Neural cell (in vitro differentiated cells): ENCODE results near the gene RPRML. TPM values are rescaled to one million over a fixed set of nuclear protein-coding genes. Genes with fewer than 3 reads are reported as not detected.

Experiments
- H2AFZ ChIP-seq: fragments of 200-600, 300-800 bp; sonication (generic), shearing (Covaris generic); 2 replicates; pipeline ENCODE4 v1.6.0; 2014; ENCODE audit warnings: low read depth, mild to moderate bottlenecking, antibody characterized with exemption, low read length, moderate library complexity
- H3F3A ChIP-seq: fragments of 200-600 bp; shearing (Covaris generic); 2 replicates; pipeline ENCODE4 v1.6.1; 2016; ENCODE audit warnings: mild to moderate bottlenecking, moderate library complexity, mixed read lengths, antibody characterized with exemption, low read length; ENCODE audit not compliant: insufficient read depth, poor library complexity, severe bottlenecking
- H3K27ac ChIP-seq: fragments of 200-600, 300-800 bp; sonication (generic), shearing (Covaris generic); 2 replicates; pipeline ENCODE4 v1.5.1; 2014; ENCODE audit warnings: mild to moderate bottlenecking, low read length, moderate library complexity
- H3K27me3 ChIP-seq: fragments of 300-800, 200-600 bp; sonication (generic), shearing (Covaris generic); 2 replicates; pipeline ENCODE4 v1.6.0; 2014; ENCODE audit warnings: mild to moderate bottlenecking, low read depth, low read length, moderate library complexity; ENCODE audit not compliant: insufficient read depth
- H3K36me3 ChIP-seq: fragments of 300-800, 200-600 bp; sonication (generic), shearing (Covaris generic); 2 replicates; pipeline ENCODE4 v1.5.1; 2014; ENCODE audit warnings: mild to moderate bottlenecking, antibody characterized with exemption, low read length, moderate library complexity; ENCODE audit not compliant: insufficient read depth
- H3K4me2 ChIP-seq: fragments of 300-800, 200-600 bp; sonication (generic), shearing (Covaris generic); 2 replicates; pipeline ENCODE4 v1.6.0; 2014; ENCODE audit warnings: mild to moderate bottlenecking, low read length
- H3K4me3 ChIP-seq: fragments of 300-800, 200-600 bp; sonication (generic), shearing (Covaris generic); 2 replicates; pipeline ENCODE4 v1.5.1; 2014; ENCODE audit warnings: mild to moderate bottlenecking, low read length, moderate library complexity
- H3K79me2 ChIP-seq: fragments of 200-600 bp; shearing (Covaris generic); replicated peaks from 2 replicates; pipeline ENCODE4 v1.6.0; 2014; ENCODE audit warnings: mild to moderate bottlenecking, low read length, moderate library complexity; ENCODE audit not compliant: insufficient read depth
- H3K9ac ChIP-seq: fragments of 300-800, 200-600 bp; sonication (generic), shearing (Covaris generic); 2 replicates; pipeline ENCODE4 v1.6.1; 2016; ENCODE audit warnings: mild to moderate bottlenecking, low read length, mixed read lengths
- H3K9me2 ChIP-seq: fragments of 200-600 bp; shearing (Covaris generic); 2 replicates; pipeline ENCODE4 v1.6.1; 2016; ENCODE audit warnings: mild to moderate bottlenecking, low read length, mixed read lengths; ENCODE audit not compliant: insufficient read depth
- H3K9me3 ChIP-seq: fragments of 200-600, 300-800 bp; sonication (generic), shearing (Covaris generic); 2 replicates; pipeline ENCODE4 v1.6.1; 2016; ENCODE audit warnings: mild to moderate bottlenecking, mixed run types, low read length, moderate library complexity, mixed read lengths
- H4K20me1 ChIP-seq: fragments of 200-600 bp; shearing (Covaris generic); 2 replicates; pipeline ENCODE4 v1.6.1; 2016; ENCODE audit warnings: mild to moderate bottlenecking, mixed run types; ENCODE audit not compliant: insufficient read depth
- EP300 ChIP-seq: fragments of 450-650 bp; conservative IDR thresholded peaks from 2 replicates; pipeline ENCODE4 v1.6.1; 2014; ENCODE audit warnings: antibody characterized with exemption, mild to moderate bottlenecking, moderate library complexity; ENCODE audit not compliant: poor library complexity, severe bottlenecking
- EZH2 ChIP-seq: fragments of 200-600, 300-800 bp; shearing (Covaris generic), sonication (generic); IDR thresholded peaks from 2 replicates; pipeline ENCODE4 v1.6.1; 2014; ENCODE audit warnings: antibody characterized with exemption, low read length, borderline replicate concordance, mild to moderate bottlenecking; ENCODE audit not compliant: insufficient read depth, poor library complexity, severe bottlenecking
- MXI1 ChIP-seq: fragments of 450-650 bp; conservative IDR thresholded peaks from 2 replicates; pipeline ENCODE4 v1.6.1; 2014; ENCODE audit warnings: antibody characterized with exemption, mild to moderate bottlenecking; ENCODE audit not compliant: poor library complexity, severe bottlenecking
- POLR2AphosphoS5 ChIP-seq: IDR thresholded peaks from 2 replicates; pipeline ENCODE4 v1.6.1; 2012
- RAD21 ChIP-seq: fragments of 450-650 bp; conservative IDR thresholded peaks from 2 replicates; pipeline ENCODE4 v1.6.1; 2014; ENCODE audit warnings: antibody characterized with exemption, mild to moderate bottlenecking, moderate library complexity
- SMC3 ChIP-seq: fragments of 450-650 bp; conservative IDR thresholded peaks from 2 replicates; pipeline ENCODE4 v1.6.1; 2014; ENCODE audit warnings: antibody characterized with exemption, mild to moderate bottlenecking, moderate library complexity; ENCODE audit not compliant: poor library complexity
- TAF1 ChIP-seq: IDR thresholded peaks from 2 replicates; pipeline ENCODE4 v1.6.1; 2012; ENCODE audit warnings: low read depth
- polyA plus RNA-seq: library from polyadenylated mRNA; depleted of rRNA; stranded (reverse); fragments of >200 nt; gene quantifications from 2 replicates; pipeline ENCODE4 v1.2.3, GENCODE V29; 2014
- small RNA-seq, 3 experiments: library from RNA; depleted of rRNA; stranded (forward); fragments of <200 nt; gene quantifications; one replicate each; pipeline ENCODE3, GENCODE V24; 2012
- TF ChIP-seq, protein P1 (sequence below): fragments of 450-650 bp; IDR thresholded peaks from 2 replicates; pipeline ENCODE4 v1.5.1; 2014; ENCODE audit warnings: antibody characterized with exemption, mild to moderate bottlenecking, moderate library complexity; ENCODE audit not compliant: poor library complexity, severe bottlenecking
- TF ChIP-seq, protein P2 (sequence below): IDR thresholded peaks from 2 replicates; pipeline ENCODE4 v1.6.1; 2012; ENCODE audit warnings: borderline replicate concordance

Gene RPRML
- polyA plus RNA-seq, 1 donor from 2014 or later, result 4.7 TPM

DNA sequence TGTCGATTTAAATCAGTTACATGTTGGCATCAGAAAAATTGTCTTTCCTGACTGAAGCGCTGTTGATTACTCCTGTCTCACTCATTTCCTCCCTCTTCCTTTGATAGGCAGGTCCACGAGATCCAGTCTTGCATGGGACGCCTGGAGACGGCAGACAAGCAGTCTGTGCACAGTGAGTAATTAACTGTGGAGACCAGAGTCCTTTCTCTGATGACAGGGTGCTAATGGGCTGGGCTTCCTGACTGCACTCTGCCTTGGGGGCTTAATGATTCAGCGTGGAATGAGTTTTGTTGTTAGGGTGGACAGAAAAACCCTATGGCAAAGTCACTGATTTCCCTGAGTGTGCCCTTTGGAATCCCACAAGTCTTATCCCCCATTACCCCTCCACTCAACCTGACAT is 49.6 kb downstream of the RPRML start:
- Histone ChIP-seq H3K4me3 (no peak overlapping the region), H2AFZ (no peak overlapping the region), H4K20me1 (no peaks in the 10 kb centered on the region), H3K9me2 (no peaks in the 10 kb centered on the region), H3K4me2 (no peak overlapping the region), H3K27me3 (no peaks in the 10 kb centered on the region), H3F3A (no peaks in the 10 kb centered on the region), H3K9me3 (no peaks in the 10 kb centered on the region), H3K79me2 (peaks cover 35% of the 10 kb centered on the region), H3K27ac (no peak overlapping the region), H3K9ac (no peak overlapping the region), H3K36me3 (no peaks in the 10 kb centered on the region)
- TF ChIP-seq RAD21 (no peak), EZH2 (no peak), MXI1 (no peak), POLR2AphosphoS5 (no peak), SMC3 (no peak), EP300 (no peak), TAF1 (no peak)
- TF ChIP-seq, protein P1, sequence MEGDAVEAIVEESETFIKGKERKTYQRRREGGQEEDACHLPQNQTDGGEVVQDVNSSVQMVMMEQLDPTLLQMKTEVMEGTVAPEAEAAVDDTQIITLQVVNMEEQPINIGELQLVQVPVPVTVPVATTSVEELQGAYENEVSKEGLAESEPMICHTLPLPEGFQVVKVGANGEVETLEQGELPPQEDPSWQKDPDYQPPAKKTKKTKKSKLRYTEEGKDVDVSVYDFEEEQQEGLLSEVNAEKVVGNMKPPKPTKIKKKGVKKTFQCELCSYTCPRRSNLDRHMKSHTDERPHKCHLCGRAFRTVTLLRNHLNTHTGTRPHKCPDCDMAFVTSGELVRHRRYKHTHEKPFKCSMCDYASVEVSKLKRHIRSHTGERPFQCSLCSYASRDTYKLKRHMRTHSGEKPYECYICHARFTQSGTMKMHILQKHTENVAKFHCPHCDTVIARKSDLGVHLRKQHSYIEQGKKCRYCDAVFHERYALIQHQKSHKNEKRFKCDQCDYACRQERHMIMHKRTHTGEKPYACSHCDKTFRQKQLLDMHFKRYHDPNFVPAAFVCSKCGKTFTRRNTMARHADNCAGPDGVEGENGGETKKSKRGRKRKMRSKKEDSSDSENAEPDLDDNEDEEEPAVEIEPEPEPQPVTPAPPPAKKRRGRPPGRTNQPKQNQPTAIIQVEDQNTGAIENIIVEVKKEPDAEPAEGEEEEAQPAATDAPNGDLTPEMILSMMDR, result no peak
- TF ChIP-seq, protein P2, sequence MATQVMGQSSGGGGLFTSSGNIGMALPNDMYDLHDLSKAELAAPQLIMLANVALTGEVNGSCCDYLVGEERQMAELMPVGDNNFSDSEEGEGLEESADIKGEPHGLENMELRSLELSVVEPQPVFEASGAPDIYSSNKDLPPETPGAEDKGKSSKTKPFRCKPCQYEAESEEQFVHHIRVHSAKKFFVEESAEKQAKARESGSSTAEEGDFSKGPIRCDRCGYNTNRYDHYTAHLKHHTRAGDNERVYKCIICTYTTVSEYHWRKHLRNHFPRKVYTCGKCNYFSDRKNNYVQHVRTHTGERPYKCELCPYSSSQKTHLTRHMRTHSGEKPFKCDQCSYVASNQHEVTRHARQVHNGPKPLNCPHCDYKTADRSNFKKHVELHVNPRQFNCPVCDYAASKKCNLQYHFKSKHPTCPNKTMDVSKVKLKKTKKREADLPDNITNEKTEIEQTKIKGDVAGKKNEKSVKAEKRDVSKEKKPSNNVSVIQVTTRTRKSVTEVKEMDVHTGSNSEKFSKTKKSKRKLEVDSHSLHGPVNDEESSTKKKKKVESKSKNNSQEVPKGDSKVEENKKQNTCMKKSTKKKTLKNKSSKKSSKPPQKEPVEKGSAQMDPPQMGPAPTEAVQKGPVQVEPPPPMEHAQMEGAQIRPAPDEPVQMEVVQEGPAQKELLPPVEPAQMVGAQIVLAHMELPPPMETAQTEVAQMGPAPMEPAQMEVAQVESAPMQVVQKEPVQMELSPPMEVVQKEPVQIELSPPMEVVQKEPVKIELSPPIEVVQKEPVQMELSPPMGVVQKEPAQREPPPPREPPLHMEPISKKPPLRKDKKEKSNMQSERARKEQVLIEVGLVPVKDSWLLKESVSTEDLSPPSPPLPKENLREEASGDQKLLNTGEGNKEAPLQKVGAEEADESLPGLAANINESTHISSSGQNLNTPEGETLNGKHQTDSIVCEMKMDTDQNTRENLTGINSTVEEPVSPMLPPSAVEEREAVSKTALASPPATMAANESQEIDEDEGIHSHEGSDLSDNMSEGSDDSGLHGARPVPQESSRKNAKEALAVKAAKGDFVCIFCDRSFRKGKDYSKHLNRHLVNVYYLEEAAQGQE, result no peak

DNA sequence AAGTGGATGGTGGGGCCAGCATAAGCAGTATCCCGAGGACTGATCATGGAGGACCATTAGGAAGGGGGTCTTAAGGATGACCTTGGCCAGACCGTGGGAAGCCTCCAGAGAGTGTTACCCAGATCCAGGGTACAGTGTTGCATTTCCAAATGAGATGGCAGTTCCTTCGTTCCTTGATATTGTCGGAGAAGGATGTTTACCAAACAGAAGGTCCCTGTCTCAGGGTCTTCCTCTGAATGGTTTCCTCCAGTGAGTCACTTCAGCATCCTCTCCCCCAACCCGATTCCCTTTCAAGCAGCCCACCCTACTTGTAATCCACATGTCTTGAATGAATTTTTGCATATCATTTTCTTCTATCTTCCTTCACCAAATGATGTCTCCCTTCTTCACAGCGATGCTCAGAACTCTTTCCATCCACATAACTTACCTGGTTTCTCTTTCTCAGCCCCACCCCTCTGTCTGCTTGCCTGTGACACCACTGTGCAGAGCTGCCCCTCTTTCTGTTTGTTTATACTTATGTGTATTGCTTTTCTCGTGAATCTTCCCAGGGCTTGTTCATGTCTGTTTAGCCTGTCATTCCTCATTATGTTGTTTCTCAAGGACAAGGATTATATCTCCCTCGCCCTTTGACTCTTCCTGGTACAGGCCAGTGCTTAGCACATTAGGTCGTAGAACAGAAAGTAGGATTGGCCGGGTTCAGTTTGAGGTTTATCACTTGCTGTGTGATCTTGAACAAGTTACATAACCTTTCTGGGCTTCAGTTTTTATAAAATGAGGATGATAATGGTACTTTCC is 50.4 kb downstream of the RPRML start:
- no peaks in the 10 kb centered on the region for H3K36me3 ChIP-seq
- H3F3A ChIP-seq, result no peaks in the 10 kb centered on the region
- H3K9me2 ChIP-seq, result no peaks in the 10 kb centered on the region
- H3K79me2 ChIP-seq, result peaks cover 43% of the 10 kb centered on the region
- H3K4me3 ChIP-seq, result no peak overlapping the region
- no peak overlapping the region for H2AFZ ChIP-seq
- no peaks in the 10 kb centered on the region for H4K20me1 ChIP-seq
- no peaks in the 10 kb centered on the region for H3K27me3 ChIP-seq
- H3K4me2 ChIP-seq, result no peak overlapping the region
- TF ChIP-seq TAF1 (no peak), EZH2 (no peak), POLR2AphosphoS5 (no peak)
- H3K27ac ChIP-seq, result no peak overlapping the region
- H3K9ac ChIP-seq, result no peak overlapping the region
- no peaks in the 10 kb centered on the region for H3K9me3 ChIP-seq

Small RNAs within 50 kb of the gene (small RNA-seq; reads per million reads assigned to genes)
- 0 to 1.2 (median 0.59) reads per million in 3 experiments for gene MIR5089

Other genes starting within 250 kb of the RPRML start
- gene WNT3, start 160.6 kb downstream of the RPRML start, polyA plus RNA-seq, result 7.6 TPM in 2 replicates
- gene WNT9B, start 127.7 kb downstream of the RPRML start, polyA plus RNA-seq, result not detected in 2 replicates
- 41.4 and 47.5 TPM in 2 replicates for gene GOSR2, start 56.1 kb downstream of the RPRML start, polyA plus RNA-seq
- gene CDC27, start 210.0 kb upstream of the RPRML start, polyA plus RNA-seq, result 47.5 and 50.1 TPM in 2 replicates
- gene MYL4, start 230.1 kb upstream of the RPRML start, polyA plus RNA-seq, result not detected in 2 replicates